HG02759 (cell line): Measurements from ENCODE around the gene GP1BB.
"Not testable (repeated sequence)": the region's sequence is repeated elsewhere in the genome, so short reads cannot be mapped to it uniquely, and the experiment has no call there.

Experiments used
- ATAC-seq: cut with Tn5 transposase; IDR thresholded peaks from one replicate; pipeline ENCODE4 v1.9.1; 2021; ENCODE audit warnings: mild to moderate bottlenecking, moderate library complexity; ENCODE audit not compliant: unreplicated experiment

GP1BB gene

GRCh38 chr22:19723232-19723982, at the start of gene GP1BB:
GP1BB (plus strand) TSS chr22:19723539; CDS start chr22:19723570, 31 bp downstream.
- ATAC-seq, result no peak

GRCh38 chr22:19673660-19674059, 49.7 kb upstream of the GP1BB start:
- no peak for ATAC-seq

GRCh38 chr22:19674129-19674928, 49.0 kb upstream of the GP1BB start:
- no peak for ATAC-seq

GRCh38 chr22:19674929-19675253, 48.4 kb upstream of the GP1BB start:
- no peak for ATAC-seq

- ATAC-seq, result no peak
Observed at GRCh38 chr22:19675428-19675827, 47.9 kb upstream of the GP1BB start.

- not testable (repeated sequence) for ATAC-seq
Observed at GRCh38 chr22:19676437-19676836, 46.9 kb upstream of the GP1BB start.

- no peak for ATAC-seq
Observed at GRCh38 chr22:19678949-19679521, 44.3 kb upstream of the GP1BB start.

- ATAC-seq, result no peak
Observed at GRCh38 chr22:19679522-19680101, 43.7 kb upstream of the GP1BB start.

- no peak for ATAC-seq
Observed at GRCh38 chr22:19680287-19680881, 43.0 kb upstream of the GP1BB start.

- ATAC-seq, result no peak
Observed at GRCh38 chr22:19680911-19681862, 42.2 kb upstream of the GP1BB start.

GRCh38 chr22:19681863-19682245, 41.5 kb upstream of the GP1BB start:
- ATAC-seq, result no peak

- ATAC-seq, result no peak
Observed at GRCh38 chr22:19686946-19687345, 36.4 kb upstream of the GP1BB start.

GRCh38 chr22:19687561-19688300, 35.6 kb upstream of the GP1BB start:
- ATAC-seq, result no peak

GRCh38 chr22:19688301-19689290, 34.7 kb upstream of the GP1BB start:
- no peak for ATAC-seq

GRCh38 chr22:19689408-19689807, 33.9 kb upstream of the GP1BB start:
- ATAC-seq, result no peak

- ATAC-seq, result no peak
Observed at GRCh38 chr22:19691007-19691720, 32.2 kb upstream of the GP1BB start.

- ATAC-seq, result no peak
Observed at GRCh38 chr22:19691721-19692341, 31.5 kb upstream of the GP1BB start.
